HG02973 (cell line): ENCODE results near the gene DTL.

Source experiments
- ATAC-seq: cut with Tn5 transposase; IDR thresholded peaks from one replicate; pipeline ENCODE4 v1.9.1; 2021; ENCODE audit warnings: moderate library complexity; ENCODE audit not compliant: unreplicated experiment

DTL gene

DNA sequence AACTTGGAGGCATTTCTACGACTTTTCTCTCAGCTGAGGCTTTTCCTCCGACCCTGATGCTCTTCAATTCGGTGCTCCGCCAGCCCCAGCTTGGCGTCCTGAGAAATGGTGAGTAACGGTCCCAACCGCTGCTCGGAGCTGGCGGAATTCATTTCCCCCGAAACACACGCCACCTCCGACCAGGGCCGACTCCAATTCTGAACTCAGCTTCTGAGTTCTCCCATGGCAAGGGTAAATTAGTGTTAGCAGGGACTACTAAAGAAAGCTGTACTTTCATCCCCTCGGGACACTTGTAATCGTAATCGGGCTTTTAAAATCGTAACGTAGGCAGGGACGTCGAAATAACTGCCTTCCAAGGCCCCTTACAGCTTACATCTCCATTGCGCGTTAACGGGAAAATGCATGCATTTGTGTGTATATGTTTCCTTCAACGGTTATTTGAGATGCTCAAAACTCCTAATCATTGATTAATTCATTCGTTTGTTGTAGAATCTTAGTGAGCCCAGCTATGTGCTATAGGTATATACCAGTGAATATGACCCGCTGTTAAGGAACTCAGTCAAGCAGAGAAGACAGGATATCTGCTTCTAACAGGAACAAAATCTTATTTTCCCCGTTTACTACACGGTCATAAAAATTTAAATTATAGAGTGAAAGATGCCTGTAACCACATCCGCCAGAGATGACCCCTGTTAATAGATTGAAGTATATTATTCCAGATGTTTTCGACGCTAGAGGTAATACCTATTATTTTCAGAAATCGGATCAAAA, 472 bp downstream of the DTL start:
- ATAC-seq: peak; percentile 9

DNA sequence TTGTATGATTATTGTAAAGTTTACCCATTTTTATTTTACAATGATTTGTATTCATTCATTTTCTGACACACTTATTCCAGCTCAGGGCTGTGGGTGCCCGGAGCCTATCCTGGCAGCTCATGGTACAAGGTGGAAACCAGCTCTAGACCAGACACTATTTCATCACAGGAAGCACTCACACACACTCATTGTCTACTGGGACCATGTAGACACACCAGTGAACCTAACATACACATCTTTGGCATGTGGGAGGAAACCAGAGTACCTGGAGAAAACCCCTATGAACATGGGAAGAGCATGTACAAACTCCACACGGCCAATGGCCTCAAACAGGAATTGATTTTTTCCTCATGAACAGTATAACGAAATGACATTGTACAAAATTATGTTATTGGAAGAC, 2.4 kb downstream of the DTL start:
- ATAC-seq: no peak

DNA sequence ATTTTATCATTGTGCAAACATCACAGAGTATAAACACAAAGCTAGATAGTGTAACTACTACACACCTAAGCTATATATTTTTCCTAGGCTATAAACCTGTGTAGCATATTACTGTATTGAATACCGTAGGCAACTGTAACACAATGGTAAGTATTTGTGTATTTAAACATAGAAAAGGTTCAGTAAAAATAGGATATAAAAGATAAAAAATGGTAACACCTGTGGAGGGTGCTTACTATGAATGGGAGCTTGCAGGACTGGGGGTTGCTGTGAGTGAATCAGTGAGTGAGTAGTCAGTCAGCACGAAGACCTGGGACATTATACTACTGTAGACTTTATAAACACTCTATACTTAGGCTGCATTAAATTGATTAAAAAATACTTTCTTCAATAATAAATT, 4.1 kb downstream of the DTL start:
- ATAC-seq: no peak

DNA sequence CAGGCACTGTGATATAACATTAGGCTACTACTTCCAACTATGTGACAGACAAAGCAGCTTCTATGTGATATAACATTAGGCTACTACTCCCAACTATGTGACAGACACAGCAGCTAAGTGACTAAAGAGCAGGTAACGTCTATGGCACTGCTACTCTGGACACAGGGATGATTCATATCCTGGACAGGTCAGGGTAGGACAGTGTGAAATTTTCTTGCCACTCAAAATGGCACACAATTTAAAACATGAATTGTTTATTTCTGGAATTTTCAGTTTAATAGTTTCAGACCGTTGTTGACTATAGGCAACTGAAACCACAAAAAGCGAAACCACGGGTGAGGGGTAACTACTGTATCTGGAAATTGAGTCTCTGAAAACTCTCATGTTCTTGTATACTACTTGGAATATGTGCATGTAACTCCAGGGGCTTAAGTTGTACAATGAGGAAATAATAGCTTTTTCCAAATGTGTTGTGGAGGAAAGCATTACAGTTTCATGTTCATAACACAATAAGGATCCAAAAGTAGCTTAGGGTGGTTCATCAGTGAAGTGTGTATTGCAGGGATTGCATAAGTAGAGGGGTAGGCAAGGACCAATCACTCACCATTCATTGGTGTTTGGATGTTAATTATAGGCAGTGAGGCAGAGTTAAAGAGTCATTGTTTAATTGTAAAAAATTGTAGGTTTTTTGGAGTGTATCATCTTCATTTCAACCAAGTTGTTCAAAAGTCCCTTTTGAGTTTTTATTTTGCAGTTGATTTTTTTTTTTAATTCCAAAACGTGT, 5.3 kb downstream of the DTL start:
- no peak for ATAC-seq

DNA sequence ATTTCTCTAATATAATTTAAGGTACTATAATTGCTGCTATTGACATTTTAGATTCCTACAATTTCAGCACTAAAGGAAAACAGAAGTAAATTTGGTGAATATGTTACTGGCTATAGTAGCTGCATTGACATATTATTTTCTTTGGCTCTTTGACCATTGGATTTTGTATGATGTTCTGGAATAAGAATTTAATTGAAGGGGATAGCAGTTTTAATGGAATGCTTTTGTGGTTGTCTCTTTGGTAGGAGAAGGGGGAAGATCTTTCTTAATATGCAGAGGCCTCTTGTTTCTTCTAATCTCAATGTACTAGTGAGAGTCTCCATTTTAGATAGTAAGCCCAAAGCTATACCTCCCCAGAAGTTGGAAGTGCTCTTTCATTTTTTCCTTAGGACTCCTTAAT, 6.9 kb downstream of the DTL start:
- ATAC-seq: no peak

DNA sequence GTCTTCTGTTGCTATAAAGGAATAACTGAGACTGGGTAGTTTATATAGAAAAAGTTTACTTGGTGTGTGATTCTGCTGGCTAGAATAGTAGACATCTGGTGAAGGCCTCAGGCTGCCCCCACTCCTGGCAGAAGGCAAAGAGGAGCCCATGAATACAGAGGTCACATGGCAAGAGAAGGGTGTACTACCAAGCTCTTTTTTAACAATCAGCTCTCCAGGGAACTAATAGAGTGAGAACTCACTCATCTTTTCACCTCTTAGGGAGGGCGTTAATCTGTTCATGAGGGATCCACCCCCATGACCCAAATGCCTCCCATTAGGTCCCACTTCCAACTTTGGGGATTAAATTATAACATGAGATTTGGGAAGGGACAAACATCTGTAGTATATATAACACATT, 9.3 kb downstream of the DTL start:
- ATAC-seq: no peak

DNA sequence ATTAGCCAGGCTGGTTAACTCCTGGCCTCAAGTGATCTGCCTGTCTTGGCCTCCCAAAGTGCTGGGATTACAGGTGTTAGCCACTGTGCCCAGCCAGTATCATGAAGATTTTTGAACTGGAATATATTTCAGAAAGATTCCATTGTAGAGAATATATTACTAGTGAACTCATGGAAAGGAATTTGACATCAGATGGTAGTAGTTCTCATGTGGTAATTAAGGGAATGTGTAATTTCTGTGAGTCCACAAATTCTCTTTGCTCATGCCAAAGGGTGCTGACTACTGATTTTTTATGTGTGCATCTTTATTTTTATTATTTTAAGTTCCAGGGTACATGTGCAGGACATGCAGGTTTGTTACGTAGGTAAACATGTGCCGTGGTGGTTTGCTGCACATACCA, 10.4 kb downstream of the DTL start:
- ATAC-seq: no peak

DNA sequence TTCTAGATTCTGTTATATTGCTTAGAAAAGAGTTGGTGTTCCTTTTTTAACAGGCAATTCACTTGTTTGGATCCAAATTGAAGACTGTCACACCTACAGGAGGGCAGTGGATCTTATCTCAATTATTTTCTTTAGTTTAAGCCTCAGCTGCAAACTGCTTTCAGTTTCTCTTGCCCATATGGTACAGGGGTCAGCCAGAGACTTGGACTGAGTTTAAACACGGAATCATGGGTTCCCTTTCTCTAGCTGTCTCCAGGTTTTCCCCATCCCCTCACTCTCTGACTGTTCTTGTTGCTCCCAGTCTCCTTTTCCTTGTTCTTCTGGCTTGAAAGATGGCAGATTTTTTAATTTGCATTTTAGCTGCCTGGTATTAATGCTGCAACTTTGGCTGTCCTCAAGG, 18.4 kb downstream of the DTL start:
- no peak for ATAC-seq

DNA sequence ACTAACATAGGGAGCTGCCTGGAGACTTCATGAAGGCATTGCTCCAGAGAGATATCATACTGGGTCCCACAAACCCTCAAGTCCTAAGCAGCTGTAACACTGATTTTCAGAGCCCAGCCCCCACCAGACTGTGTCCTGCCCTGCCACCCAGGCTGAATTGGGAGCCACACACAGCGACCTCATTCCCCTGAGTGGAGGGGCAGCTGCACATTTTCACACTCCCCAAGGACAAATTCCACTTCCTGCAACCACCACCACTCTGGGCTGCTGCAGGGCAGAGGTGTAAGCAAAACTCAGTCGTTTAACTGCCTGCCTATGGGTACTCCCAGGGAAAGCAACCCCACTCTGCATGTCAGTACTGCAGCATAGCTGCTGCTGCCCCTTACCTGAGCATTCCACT, 19.8 kb downstream of the DTL start:
- ATAC-seq: no peak

DNA sequence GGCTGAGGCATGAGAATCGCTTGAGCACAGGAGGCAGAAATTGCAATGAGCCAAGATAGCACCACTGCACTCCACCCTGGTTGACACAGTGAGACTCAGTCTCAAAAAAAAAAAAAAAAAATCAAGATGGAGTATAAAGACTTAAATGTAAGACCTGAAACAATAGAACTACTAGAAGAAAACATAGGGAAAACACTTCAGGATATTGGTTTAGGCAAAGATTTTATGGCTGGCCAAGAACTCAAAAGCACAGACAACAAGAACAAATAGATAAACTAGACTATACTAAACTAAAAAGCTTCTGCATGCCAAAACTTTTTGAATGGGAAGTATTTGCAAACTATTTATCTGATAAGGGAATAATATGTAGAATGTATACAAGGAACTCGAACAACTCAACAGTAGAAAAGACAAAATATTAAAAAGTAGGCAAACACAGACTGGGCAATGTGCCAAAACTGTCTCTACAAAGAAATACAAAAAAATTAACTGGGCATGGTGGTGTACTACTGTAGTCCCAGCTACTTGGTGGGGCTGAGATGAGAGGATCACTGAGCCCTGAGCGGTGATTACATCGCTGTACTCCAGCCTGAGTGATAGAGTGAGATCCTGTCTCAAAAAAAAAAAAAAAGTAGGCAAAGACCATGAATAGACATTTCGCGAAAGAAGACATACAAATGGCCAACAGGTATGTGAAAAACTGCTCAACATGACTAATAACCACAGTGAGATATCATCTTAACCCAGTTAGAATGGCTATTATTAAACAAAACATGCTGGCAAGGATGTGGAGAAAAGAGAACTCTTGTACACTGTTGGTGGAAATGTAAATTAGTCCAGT, 25.3 kb downstream of the DTL start:
- ATAC-seq: no peak

DNA sequence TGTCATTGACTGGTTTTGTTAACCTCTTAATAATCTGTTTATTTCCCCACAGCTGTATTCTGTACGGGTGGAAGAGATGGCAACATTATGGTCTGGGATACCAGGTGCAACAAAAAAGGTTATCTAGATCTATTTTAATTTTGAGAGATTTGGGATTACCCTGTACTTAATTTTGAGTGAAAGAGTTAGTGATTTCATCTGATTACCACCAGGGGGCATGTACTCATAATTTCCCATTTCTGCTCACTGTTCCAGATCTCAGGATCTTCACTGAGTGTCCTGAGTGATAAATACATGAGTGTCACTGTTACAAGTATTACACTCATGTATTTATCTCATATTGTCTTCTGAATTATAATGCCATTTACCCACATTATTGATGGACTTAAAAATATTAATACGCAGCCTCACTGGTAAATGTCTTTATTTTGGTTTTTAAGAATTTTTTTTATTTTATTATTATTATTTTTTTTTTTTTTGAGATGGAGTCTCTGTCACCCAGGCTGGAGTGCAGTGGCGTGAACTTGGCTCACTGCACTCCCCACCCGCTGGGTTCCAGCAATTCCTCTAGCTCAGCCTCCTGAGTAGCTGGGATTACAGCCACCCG, 27.4 kb downstream of the DTL start:
- ATAC-seq: no peak

DNA sequence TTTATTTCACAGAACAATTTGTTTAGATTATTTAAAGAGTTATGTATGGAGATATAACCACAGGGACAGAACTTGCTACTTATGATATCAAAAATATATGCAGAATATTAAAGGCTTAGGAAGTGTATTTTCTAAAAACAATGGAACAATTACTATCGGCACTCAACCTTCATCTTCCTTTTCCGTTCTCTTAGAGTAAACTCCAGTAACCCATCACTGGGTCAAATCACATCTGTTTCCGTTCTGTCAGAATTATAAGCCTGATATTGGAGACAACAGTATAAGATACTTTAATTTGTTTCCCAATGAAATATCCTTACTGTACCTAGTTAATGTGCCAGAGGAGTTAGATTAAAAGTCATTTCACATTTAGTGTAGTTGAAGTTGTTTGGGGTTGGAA, 32.2 kb downstream of the DTL start:
- no peak for ATAC-seq

DNA sequence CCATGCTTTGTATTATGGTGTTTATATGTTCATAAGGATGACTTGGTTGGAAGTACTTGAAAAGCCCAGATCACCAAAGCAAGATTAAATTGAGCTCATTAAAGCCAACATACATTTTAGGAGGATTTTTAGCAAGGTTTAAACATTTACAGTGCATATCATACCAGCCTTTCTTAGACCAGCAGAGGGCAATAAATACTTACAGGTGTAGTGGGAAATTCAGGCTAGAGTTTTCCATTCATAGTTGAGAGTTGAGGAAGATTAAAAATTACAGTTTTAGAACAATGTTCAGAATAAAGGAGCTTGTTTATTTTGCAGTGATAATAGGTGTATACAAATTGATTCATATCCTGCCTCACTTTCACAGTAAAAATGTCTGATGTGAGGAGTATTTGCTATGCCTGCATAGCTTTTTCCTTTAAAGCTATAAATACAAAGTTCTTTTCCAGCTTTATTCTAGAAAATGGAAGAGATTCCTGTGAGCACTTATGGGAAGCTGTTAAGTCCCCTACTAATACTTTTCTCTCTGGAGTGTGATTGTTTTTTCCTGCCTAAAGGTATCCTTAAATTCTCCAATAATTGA, 35.3 kb downstream of the DTL start:
- ATAC-seq: no peak

DNA sequence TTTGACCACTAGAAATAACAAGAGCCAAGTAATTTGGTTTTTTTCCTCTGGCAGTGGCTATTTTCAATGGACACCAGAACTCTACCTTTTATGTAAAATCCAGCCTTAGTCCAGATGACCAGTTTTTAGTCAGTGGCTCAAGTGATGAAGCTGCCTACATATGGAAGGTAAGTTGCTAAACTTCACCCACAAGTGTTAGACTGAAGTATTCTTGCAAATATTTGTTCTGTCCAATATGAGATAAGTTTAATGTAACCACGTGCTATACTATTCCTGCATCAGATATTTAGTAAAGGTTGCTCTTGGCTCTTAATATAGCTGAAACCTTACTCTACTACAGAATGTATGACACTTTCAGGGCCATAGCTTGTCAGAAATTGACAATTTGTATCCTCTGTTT, 36.5 kb downstream of the DTL start:
- ATAC-seq: no peak

DNA sequence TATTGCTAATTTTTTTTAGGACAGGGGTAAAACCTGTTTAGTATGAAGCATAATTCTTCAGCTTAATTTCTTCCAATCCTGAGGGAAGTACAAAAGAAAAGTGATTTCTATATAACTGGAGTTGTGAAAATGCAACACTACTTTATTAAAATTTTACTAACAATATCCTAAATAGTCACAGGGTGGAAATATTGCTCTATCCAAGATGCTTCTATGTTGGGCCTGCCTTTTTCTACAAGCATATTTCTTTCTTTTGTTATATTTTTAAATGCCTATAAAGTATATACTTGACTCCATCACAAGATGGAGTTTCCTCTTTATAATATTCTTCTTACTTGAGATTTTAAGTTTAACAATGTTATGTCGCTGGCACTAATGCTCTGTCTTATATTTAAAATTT, 37.9 kb downstream of the DTL start:
- ATAC-seq: no peak

DNA sequence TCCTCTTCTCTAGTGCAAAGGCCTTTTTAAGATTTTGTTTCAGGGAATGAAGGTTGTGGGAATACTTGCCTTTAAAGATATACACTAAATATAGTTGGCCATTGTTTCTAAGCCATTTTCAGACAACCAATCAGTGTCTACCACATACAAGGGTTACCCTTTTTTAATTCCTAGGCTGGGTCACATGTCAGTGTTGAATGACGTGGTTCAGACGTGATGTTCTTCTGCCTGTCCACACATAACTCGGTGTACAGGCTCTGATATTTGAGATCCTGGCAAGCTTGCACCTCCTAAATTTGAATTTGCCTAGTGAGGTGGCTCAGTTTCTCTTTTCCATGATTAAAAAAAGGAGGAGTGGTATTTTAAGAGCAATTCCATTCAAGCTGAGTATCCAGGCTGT, 38.8 kb downstream of the DTL start:
- ATAC-seq: no peak

DNA sequence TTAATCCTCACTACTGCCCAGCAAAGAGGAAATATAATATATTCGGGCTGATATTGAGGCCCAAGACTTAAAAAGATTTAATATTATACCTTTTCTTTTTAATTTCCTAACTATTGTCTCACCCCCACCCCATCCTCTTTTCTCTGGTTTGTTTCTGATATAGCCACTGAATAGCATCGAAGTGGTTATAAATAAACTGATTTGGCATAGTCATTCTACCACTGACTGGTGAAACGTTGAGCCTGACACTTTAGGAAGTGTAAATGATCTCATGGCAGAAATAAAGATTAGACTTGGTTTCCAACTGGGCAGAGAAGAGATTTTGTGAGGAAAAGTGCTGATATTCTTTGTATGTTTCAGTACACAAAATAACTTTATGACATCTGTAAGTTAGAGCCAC, 39.3 kb downstream of the DTL start:
- ATAC-seq: no peak

DNA sequence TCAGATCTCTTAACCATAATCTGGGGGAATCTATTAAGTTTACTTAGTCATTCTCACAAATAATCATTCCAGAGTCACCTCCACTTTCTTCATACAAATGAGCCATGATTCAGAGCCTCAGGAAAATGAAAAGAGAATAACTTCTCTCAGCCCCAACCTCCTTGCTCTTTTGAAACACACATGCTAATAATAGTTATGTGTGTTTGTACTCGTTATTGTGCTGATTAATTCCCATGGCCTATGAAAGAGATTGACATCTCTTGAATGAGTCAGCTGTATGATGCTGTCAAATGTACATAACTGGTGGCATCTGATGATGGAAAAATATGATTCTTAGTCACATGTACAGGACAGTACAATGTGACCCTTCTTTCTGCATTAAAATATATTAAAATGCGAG, 41.5 kb downstream of the DTL start:
- no peak for ATAC-seq

DNA sequence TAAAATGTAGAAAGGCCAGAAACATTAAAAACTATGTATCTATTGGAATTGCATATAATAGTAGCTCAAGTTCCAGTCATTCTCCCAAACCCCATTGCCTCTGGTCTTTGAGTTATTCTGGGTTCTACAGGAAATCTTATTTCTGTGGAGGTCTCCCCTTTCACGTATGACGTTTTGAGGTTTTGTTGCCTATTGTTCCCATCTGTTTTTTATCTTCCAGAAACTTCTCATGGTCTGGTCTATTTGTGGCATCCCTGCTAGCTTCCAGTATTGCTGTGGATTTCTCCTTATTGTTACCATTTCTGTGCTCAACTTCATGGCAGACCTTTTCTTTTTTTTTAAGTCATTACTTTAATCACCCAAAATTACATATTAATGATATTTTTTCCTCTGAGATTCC, 43.3 kb downstream of the DTL start:
- no peak for ATAC-seq

DNA sequence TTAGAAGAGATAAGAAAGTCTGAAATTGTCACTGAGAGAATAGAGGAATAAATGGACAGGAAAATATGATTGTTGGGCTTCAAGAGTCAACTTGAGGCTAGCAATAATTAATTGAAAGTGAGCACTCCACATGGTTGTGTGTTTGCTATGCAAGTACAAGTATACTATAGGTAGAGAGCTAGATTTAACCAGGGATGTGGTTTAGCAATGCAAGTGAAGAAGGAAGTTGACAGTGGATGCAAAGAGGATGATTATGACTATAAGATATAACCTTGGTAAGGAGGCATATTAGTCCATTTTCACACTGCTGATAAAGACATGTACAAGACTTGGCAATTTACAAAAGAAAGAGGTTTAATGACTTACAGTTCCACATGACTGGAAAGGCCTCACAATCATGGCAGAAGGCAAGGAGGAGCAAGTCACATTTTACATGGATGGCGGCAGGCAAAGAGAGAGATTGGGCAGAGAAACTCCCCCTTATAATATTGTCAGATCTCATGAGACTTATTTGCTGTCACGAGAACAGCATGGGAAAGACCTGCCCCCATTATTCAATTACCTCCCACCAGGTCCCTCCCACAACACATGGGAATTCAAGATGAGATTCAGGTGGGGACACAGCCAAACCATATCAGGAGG, 47.3 kb downstream of the DTL start:
- no peak for ATAC-seq
